Right ventricle myocardium superior (tissue), 1 donor: ENCODE results near the gene C16orf90. TPM values are rescaled to one million over a fixed set of nuclear protein-coding genes. Genes with fewer than 3 reads are reported as not detected.
"Not testable (repeated sequence)": the region's sequence is repeated elsewhere in the genome, so short reads cannot be mapped to it uniquely, and the experiment has no call there.

Experiments used
- ATAC-seq: fragments of 200-7000 bp; cut with Tn5 transposase; one replicate; pipeline ENCODE4 v1.9.1; 2020; ENCODE audit warnings: mild to moderate bottlenecking; ENCODE audit not compliant: poor library complexity
- DNase-seq: peaks from one replicate; pipeline ENCODE4 v3.0.0-alpha.2; 2020
- intact Hi-C: fragments of 100-400 bp; cut with DNase I; formaldehyde crosslinking; loops from one replicate; pipeline ENCODE4 v1.11.2; 2022
- total RNA-seq: library from RNA; stranded (reverse); fragmentation: NEBNext Ultra II Directional; extraction: Animal tissue kit (Norgen Biotek cat#: 25700); gene quantifications from one replicate; pipeline ENCODE4 v1.2.1, GENCODE V29; 2021
- donor health status: DM: no; HTN: yes; CAD: no; lungs with severe emphysema.

Gene C16orf90
- total RNA-seq, 1 donor from 2014 or later = not detected

DNA sequence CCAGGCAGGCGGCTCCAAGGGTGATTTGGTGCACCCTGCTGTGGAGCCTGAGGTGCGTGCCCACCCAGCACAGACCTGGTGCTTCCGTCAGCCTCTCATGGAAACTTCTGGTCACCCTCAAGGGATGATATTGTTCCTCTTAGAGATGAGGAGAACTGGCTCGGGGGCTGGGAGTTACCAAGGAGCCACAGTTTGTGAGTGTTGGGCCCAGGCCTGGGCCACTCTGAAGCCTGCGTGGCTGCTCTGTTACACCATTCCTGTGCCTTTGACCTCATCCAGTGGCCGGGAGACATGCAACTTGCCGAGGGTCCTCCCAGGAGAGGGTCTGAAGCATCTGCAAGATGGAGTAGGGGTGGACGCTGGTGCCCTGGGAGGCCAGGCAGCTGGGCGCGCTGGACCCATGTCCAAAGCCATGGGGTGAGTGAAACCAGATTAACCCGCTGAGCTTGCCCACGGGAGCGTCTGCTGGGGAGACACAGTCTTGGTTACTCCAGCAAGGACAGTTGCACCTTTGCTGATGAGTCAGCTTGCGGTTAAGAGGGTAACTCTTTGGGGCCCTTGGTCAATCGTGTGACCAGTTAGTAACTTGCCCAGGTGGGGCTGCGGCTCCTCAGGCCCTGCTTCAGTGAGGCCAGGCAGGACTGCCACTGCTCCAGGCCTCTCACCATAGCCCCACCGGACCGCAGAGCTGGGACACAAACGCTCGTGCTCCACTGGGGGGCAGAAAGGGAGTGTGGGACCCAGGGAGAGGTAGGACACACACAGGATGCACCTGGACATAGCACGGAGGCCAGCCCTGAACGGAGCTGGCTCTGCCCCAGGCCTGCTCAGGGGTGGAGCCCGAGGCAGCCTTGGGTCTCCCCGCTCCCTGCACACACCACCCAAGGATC, 7.5 kb downstream of the C16orf90 start:
- DNase-seq (no peak), ATAC-seq (no peak)
- intact Hi-C loops = no loop called here

DNA sequence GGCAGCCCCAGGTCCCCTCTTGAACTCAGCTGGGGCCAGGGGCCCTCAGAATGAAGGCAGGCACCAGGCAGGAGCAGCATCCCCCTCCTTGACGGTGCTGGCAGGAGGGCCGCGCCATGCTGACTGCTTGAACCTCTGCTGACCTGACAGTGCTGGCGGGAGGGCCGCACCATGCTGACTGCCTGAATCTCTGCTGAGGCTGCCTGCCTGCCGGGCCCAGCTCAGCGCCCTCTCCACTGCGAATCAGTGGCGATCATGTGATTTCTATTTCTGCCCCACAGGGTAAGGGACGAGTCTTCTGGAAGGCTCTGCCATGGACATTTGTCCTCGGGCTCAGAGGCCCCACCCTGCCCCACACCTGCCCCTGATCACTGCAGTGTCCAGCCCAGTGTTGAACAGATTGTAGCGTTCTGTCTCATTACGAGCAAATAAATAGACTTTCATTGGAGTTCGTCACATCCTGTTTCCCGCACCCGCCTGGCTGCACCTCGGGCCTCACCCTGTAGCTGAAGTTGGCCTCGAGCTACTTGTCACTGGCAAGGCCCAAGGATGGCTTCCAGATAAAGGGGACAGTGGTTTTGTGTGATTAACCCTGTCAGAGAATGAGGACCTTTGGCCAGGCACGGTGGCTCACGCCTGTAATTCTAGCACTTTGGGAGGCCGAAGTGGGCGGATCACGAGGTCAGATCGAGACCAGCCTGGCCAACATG, 8.6 kb downstream of the C16orf90 start:
- ATAC-seq = peak; percentile 13
- intact Hi-C loops = no loop called here
- peak; percentile 13 for DNase-seq

DNA sequence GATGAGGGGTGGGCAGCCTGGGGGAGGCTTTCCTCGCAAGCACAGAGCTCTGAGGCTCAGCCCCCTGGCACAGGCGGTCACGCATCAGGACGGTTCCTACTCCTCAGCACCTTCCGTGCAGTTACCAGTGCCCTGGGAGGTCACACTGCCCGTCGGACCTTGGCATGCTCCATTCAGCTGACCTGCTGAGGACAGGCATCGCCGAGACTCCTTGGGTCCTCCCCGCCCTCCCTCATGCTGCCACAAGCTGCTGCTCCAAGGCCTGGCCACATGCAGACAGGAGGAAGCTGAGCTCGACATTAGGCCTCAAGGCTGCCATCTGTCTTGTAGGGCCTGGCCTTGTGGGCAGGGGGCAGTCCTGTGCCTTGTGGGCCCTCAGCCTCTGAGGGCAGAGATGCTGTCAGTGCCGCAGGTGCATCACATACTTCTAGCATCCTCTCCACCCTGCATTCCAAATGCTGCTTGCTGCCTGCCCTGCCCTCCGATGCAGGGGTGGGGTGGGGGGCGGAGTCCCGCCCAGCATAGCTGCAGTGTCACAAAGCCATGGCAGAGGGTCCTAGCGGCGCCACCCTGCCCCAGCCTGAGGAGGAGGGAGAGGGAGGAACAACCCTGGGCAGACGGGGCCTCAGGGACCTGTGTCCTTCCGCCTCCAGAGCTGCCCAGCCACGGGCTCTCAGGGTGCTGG, 9.3 kb downstream of the C16orf90 start:
- intact Hi-C loops = no loop called here
- no peak for ATAC-seq
- DNase-seq = peak; percentile 24

DNA sequence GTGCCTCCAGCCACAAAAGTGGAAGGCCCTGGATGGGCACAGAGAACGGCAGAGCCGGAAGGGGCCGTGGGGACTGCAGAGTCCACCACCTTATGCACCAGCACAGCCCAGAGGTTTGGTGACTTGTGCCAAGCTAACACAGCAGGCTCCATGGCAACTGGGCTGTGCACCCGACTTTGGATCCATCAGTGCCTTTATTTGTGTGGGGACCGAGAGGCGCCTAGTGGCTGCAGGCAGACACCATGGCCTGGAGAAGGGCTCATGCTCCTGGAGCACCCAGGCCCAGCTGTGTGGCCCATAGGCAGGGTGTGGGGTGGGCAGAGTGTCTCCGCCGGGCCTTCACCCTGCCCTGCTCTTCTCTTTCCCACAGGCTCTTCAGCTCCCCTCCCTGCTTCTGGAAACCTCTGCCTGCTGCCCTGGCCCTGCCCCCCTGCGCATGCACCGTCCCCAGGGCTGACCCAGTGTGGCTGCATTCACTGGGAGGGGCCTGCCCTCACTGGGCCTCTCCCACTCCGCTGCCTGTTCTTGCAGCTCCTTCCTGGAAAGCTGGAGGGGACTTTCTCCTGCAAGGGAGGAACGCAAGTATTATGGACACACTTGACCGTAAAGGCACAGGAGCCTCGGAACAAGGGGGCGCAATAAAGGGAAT, 10.1 kb downstream of the C16orf90 start:
- ATAC-seq = no peak
- intact Hi-C loops = no loop called here
- no peak for DNase-seq

DNA sequence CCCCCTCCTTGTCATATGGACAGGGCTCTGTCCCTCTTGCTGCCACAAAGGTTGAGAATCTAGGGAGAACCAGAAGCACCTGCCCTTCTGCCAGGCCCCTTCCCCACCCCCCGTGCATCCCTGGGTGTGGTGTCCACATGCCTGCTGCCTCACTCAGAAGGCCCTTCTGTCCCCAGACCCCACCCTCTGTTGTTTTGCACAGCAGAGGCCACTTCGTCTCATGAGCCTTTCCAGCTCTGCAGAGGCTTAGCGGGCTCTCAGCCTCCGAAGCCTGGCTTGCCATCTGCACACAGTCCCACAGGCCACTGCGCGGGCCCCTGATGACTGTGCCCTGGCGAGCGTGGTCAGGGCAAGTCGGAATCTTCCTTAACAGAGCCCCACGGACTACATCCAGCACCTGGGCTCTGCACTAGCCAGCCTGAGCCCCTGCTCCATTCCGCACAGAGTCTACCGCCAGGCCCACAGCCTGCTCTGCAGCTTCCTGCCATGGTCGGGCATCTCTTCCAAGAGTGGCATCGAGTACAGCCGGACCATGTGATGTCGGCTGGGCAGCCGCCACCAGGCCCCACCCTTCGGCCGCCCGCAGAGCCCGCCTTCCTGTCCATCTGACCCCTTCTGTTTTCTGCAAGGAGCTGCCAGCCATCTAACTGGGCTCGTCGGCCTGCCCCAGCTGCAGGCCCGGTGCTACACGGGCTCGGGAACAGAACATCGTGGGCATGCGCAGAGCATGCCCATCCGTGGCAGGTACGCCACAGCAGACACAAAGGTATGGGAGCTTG, 10.8 kb downstream of the C16orf90 start:
- ATAC-seq (no peak), DNase-seq (no peak)
- intact Hi-C loops = no loop called here

DNA sequence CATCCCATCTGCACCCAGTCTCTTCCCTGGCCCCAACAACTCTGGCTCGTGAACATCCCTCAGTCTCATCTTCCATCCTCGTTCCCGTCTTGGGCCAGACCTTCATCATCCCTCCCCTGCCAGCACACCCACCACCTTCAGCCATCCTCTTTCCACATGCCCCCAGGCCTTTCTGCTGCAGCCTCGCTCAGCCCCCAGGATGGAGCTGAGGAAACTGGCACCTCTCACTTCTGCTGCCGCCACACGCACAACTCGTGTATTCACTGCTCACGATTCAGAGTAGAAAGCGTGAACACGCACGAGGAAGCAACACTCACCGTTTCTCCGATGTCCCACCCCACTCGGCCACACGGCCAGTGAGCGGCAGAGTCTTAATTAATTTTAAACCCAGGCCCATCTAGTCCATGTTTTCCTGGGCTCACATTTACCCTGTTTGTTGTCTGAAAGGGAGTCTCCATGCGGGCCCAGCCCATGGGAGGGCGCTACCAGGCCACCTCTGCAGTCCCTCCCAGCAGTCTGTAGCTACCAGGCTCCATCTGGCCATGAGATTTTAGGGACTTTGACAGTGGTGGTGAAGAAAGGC, 12.5 kb downstream of the C16orf90 start:
- DNase-seq (peak; percentile 17), ATAC-seq (no peak)
- intact Hi-C loops = no loop called here

DNA sequence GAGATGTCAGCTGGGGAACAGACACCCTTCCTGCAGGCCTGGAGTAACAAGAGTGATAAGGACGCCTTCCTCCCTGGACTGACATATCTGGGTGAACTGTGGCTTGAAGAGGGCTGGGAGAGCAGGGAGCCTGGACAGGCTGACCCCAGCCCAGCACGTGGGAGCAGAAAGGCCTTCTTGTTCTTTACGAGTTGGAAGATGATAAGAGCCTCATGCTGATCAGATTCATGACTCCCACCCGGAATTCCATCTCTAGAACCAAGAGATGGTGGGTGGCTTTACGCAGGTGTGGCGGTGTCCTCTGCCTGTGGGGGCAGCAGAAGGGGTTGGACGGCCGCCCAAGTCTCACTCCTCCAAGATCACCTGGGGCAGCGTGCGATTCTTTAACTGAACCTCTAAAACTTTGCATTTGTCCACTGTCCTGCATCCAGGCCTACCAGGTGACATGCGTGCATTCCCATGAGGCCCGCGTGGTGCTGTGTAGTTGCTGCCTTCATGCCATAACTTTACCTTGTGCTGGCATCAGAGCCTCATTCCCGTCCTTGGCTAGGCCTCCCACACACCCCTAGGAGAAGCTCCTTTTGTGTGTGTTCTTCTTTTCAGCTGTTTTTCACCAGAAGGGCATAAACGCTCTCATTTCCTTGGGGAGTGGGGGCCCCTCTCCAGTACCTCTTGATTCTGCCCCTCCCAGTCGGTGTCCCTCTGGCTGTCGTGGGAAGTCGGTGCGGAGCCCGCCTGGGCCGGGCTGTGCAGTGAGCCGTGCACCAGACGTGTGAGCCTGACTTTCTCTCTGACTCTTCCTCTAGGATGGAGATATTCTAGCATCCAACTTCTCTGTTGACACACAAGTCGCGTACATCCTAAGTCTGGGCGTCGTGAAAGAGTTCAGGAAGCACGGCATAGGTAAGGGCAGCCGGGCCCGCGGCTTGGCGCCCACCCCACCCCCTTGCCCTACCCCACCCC, 13.3 kb downstream of the C16orf90 start:
- intact Hi-C loops = no loop called here
- DNase-seq (no peak), ATAC-seq (peak; percentile 35)

DNA sequence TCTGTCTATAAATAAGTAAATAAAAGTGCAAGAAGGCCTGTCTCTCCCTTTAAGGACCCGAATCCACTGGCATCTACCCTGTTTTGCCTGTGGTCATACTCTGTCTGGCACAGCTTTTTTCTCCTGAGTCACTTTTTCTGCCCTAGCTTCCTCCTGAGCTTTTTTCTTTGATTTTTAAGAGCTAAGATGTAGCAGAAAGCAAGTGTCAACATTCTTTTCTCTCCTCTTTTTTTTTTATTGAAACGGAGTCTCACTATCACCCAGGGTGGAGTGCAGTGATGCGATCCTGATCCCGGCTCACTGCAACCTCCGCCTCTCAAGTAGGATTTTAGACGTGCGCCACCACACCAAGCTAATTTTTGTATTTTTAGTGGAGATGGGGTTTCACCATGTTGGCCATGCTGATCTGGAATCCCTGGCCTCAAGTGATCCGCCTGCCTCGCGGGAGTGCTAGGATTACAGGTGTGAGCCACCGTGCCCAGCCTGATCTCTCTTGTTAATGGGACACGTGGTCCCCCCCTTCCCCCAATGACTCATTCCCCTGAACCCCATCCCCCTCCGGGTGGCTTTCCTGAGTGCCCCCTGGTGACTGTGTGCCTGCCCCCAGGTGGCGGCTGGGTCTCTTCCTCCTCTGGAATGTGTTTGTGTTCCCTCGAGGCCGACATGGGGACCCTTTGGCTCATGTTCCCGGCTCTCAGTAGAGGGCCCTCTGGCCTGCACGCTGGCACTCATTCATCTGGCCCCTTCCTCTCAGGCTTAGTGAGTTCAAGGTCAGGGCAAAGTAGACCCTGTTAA, 14.2 kb downstream of the C16orf90 start:
- intact Hi-C loops = no loop called here
- DNase-seq (no peak), ATAC-seq (no peak)

DNA sequence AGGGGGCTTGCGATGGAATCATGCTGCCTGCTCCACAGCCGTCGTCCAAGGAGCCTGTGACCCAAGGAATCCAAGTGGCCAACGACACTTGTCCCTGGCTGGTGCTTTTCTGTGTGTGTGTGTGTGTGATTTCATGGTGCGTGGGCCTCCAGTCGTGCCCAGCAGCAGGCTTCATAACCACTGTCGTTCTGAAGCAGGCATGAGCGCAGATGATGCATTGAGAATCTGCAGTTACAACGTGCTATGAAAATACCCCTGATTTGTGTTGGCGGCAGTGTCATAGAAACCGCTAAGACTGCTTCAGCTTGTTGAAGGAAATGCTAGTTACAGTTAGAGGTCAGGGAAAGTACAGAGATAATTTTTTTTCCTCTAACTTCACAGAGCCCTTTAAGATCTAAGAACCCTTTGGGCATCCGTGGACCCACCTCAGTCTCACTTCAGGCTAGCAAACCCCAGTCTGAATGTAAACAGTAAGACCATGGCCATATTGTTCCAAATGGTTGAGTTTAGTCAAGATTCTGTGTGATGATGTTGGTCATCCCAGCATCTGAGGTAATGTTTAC, 15.6 kb downstream of the C16orf90 start:
- intact Hi-C loops = no loop called here
- ATAC-seq (no peak), DNase-seq (no peak)

DNA sequence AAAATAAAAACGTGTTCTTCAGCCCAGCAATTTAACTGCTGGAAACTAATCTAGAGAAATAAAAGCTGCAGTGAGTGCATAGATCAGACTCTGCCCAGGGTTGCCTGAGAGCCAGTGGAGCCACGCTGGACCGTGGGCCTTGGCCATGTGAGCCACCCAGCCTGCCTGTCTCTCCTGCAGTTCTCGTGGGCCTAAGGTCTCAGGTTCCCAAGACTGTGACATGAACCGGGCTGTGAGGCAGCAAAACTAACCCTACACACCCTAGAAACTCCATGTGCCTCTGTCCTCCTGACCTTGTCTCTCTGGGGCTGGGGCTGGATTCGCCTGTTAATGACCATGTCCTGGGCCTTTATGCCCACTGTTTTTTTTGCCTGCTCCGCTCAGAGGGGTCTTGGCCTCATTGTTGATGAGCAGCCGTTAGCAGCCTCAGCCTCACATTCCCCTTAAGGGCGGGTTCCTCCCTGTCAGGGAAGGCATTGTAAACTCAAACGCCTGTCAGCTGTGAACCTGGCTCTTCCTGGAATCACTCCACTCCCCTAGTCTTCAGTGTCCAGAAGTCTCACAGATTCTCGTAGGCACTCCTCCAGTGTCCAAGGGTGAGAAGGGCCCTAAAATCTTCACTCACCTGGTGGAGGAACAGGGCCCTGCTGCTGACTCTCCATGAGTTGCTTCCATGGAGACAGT, 16.9 kb downstream of the C16orf90 start:
- ATAC-seq (no peak), DNase-seq (no peak)
- intact Hi-C loops = no loop called here

DNA sequence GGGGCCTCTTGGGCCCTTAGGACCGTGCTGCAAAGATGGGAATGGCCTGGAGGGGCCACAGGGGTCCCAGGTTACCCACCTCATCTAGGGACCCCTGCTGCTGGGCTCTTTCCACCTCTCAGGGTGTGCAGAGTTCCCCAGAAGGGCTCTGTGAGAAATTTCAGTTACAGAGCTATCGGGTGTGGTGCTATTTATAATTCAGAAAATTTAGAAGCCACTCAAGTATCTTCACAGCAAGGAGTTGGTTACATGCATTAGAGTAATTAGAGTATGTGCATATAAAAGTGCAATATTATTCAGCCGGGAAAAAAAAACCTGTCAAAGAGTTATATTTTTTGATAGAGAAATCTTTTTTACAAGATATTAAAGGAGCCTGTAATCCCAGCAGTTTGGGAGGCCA, 18.9 kb downstream of the C16orf90 start:
- DNase-seq = no peak
- intact Hi-C loops = no loop called here
- peak; percentile 30 for ATAC-seq

DNA sequence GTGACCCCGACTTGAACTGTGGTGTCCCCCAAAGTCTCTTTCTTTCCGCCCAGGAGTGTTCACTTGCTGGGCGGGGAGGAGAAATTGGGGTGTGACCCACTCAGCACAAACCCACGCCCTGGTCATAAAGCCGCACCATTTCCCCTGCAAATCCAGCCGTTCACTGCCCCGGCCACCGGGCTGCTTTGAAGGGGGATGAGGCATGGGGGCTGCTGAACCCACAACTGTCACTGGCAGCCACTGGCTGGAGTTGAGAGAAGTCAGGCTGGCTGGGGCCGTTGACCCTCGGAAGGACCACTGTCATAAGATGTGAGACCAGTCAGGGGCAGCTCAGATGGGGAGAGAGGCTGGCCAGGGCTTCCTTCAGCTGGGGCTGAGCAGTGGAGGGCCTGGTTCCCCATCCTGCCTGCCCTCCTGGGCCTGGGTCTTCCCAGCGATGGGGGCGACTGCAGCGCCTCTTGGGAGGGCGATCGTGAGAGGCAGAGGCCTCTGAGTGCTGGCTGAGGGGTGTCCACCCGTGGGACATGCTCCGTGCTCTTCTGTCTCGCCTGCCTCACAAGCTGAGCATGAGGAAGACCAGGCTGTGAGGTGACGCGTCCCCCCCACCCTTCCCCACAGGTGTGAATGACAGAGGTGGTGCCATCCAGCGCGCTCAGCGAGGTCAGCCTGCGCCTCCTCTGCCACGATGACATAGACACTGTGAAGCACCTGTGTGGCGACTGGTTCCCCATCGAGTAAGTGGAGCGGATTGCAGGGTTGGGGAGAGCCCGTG, 19.5 kb downstream of the C16orf90 start:
- ATAC-seq (peak; percentile 6), DNase-seq (no peak)
- intact Hi-C loops = no loop called here

DNA sequence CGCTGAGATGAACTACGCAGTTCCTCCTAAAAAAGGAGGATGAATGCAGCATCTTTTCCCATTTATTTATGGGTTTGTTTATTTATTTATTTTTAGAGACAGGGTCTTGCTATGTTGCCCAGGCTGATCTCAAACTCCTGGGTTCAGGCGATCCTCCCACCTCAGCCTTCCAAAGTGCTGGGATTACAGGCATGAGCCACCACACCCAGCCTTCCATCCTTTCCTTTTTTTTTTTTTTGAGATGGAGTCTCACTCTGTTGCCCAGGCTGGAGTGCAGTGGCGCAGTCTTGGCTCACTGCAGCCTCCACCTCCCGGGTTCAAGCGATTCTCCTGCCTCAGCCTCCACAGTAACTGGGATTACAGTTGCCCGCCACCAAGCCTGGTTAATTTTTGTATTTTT, 20.4 kb downstream of the C16orf90 start:
- intact Hi-C loops, ATAC-seq, DNase-seq: not testable (repeated sequence)

DNA sequence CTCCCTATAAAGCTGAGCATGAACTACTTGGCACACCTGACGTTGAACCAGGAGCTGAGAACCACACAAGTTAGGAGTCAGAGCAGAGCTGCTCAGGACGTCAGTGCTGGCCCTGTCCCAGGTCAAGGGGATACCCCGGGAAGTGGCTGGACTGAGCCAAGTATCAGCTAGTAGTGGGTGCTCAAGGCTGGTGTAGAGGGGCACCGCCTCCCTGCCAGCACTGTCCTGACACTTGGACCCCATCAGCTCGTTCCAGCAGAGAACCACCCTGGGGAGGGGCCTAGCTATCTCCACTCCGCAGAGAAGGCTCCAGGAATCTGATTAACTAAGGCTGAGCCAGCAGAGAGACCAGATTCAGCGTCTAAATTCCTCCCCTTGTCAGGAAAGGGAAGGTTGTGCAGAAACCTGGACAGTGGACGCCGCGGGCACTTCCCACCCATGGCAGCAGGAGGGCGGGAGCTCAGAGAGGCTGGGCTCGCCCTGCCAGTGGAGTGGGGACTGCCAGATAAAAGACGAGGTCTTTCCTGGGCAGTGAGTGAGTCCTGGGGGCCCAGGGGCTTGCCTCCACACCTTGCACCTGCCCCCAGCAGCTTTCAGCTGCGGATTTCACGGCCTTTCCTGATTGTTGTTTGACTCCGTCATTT, 21.0 kb downstream of the C16orf90 start:
- ATAC-seq (peak; percentile 40), DNase-seq (peak; percentile 49)
- intact Hi-C loops = no loop called here
